NCI-H1417 (cell line): ENCODE results near the gene ANGPT4.

Experiments
- DNase-seq, 3 experiments: peaks; one replicate each; lab custom pipeline; 2025; lab: John Stamatoyannopoulos, UW

ANGPT4 gene

GRCh38 chr20:825710-826421 lies 90.3 kb downstream of the ANGPT4 start:
- DNase-seq = no peak

- DNase-seq = no peak
Measured at GRCh38 chr20:824916-825315, 91.2 kb downstream of the ANGPT4 start.

- no peak for DNase-seq
Measured at GRCh38 chr20:824490-824889, 91.6 kb downstream of the ANGPT4 start.

DNA sequence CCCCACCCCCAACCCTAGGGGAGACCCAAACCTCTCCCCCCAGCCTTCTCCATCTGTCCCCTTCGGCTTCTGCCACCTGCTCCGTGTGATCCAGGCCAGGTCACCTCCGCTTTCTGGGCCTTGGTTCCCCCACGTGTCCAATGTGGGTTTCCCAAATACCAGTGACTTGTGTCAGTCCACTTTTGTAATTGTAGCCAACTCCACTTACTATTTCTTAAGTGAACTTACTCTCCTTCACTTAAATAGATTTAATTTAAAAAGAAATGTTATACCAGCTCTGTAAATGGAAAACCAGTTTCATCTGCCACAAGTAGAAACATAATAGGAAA lies 92.6 kb downstream of the ANGPT4 start:
- no peak for DNase-seq

DNA sequence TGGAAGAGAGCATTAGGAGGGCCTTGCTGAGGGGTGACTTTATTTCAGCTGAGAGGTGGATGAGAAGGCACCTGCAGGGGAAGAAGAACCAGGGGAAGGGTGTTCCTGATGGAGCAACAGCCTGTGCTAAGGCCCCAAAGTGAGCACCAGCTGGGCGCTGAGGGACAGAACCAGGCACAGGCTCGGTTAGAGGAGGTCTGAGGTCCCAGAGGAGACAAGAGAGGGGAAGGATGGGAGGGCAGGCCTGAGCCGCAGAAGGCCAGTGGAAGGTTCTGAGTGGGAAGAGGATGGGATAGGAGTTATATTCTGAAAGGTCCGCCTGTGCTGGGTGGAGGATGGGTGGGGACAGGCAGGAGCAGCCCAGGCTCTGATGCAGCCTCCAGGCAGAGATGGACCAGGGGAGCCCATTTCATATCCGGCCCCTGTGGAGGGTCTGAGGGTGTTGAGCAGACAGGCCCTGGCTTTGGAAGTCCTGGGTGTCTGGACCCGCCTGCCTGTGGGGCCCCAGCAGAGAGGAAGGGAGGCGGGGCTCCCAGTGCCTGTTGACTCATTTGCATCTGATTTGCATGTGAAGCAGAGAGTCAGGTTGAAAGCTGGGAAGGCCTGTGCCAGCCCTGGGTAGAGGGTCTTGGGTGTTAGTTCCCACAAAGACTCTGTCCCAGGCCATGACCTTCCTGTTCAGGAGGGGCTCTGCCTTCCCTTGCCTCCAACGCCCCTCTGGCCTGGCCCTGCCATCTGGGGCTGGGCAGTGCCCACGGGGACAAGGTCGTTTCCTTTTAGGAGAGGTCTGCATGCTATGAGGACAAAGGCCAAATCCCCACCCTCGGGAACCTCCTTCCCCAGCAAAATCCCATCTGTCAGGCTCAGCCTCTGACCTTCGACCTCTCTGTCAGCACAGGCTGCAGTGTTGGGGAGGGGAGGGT lies 93.2 kb downstream of the ANGPT4 start:
- no peak for DNase-seq

- no peak for DNase-seq
Measured at GRCh38 chr20:821731-822065, 94.4 kb downstream of the ANGPT4 start.

- DNase-seq = no peak
Measured at GRCh38 chr20:821046-821730, 94.9 kb downstream of the ANGPT4 start.

- DNase-seq = no peak
Measured at GRCh38 chr20:820323-820953, 95.7 kb downstream of the ANGPT4 start.
